ENCODE data around the gene FAM170B. TPM values are rescaled to one million over a fixed set of nuclear protein-coding genes. Genes with fewer than 3 reads are reported as not detected.

The FAM170B gene
- total RNA-seq, 2 donors from 2014 or later: not detected

GRCh38 chr10:49167425-49168170 is 33.8 kb upstream of the FAM170B start:
- H3K4me1 ChIP-seq: no peaks in the 10 kb centered on the region
- H3K27ac ChIP-seq: no peak overlapping the region
- H3K9me3 ChIP-seq: no peaks in the 10 kb centered on the region
- no peaks in the 10 kb centered on the region for H3K27me3 ChIP-seq
- no peak overlapping the region for H3K9ac ChIP-seq (ENCODE audit: low read depth in 2 of 2, low read length in 2 of 2)
- intact Hi-C loops (cut with DNase I): no loop called here
- no peak for DNase-seq
- TF ChIP-seq CTCF (IDR thresholded peaks at IDR 0.05): no peak
- no peaks in the 10 kb centered on the region for H3K36me3 ChIP-seq
- H3K4me3 ChIP-seq: no peak overlapping the region

GRCh38 chr10:49166484-49167400 is 32.9 kb upstream of the FAM170B start:
- Histone ChIP-seq H3K9ac (ENCODE audit: low read depth in 2 of 2, low read length in 2 of 2) (no peak overlapping the region), H3K36me3 (no peaks in the 10 kb centered on the region), H3K4me1 (no peaks in the 10 kb centered on the region), H3K9me3 (no peaks in the 10 kb centered on the region), H3K27ac (no peak overlapping the region), H3K27me3 (no peaks in the 10 kb centered on the region), H3K4me3 (no peak overlapping the region)
- DNase-seq: no peak
- intact Hi-C loops (cut with DNase I): no loop called here
- no peak for TF ChIP-seq CTCF (IDR thresholded peaks at IDR 0.05)

- Histone ChIP-seq H3K36me3 (no peaks in the 10 kb centered on the region), H3K27ac (no peak overlapping the region), H3K9ac (ENCODE audit: low read depth in 2 of 2, low read length in 2 of 2) (no peak overlapping the region), H3K27me3 (no peaks in the 10 kb centered on the region), H3K9me3 (no peaks in the 10 kb centered on the region), H3K4me1 (no peaks in the 10 kb centered on the region), H3K4me3 (no peak overlapping the region)
- intact Hi-C loops (cut with DNase I): no loop called here
- DNase-seq: no peak
- TF ChIP-seq CTCF (IDR thresholded peaks at IDR 0.05): no peak
Observed at GRCh38 chr10:49165821-49166483, 32.1 kb upstream of the FAM170B start.

GRCh38 chr10:49165259-49165658 is 31.4 kb upstream of the FAM170B start:
- Histone ChIP-seq H3K27ac (no peak overlapping the region), H3K9me3 (no peaks in the 10 kb centered on the region), H3K9ac (ENCODE audit: low read depth in 2 of 2, low read length in 2 of 2) (no peak overlapping the region), H3K4me3 (no peak overlapping the region), H3K4me1 (no peaks in the 10 kb centered on the region), H3K36me3 (no peaks in the 10 kb centered on the region), H3K27me3 (no peaks in the 10 kb centered on the region)
- no peak for TF ChIP-seq CTCF (IDR thresholded peaks at IDR 0.05)
- DNase-seq: no peak
- intact Hi-C loops (cut with DNase I): no loop called here

GRCh38 chr10:49164559-49165188 is 30.9 kb upstream of the FAM170B start:
- TF ChIP-seq CTCF (IDR thresholded peaks at IDR 0.05): peak; percentile 57
- no peak overlapping the region for H3K27ac ChIP-seq
- H3K9ac ChIP-seq (ENCODE audit: low read depth in 2 of 2, low read length in 2 of 2): no peak overlapping the region
- DNase-seq: peak; percentile 31
- intact Hi-C loops (cut with DNase I): loop anchor here (5.0 kb wide), 3 partner anchors 182 to 507 kb away; no protein-coding TSS in a partner anchor
- no peak overlapping the region for H3K4me3 ChIP-seq
- no peaks in the 10 kb centered on the region for H3K36me3 ChIP-seq
- H3K27me3 ChIP-seq: no peaks in the 10 kb centered on the region
- no peaks in the 10 kb centered on the region for H3K4me1 ChIP-seq
- H3K9me3 ChIP-seq: no peaks in the 10 kb centered on the region
